Endometrial microvascular endothelial cells (primary cell): Measurements from ENCODE around the gene STK11IP. TPM values are rescaled to one million over a fixed set of nuclear protein-coding genes. Genes with fewer than 3 reads are reported as not detected.

Experiments
- in situ Hi-C: cut with HindIII; loops from 2 replicates; pipeline ENCODE4 v1.10.0; 2017; ENCODE audit warnings: low sequenced_read_pairs, low pct_unique_long_range_greater_than_20kb; ENCODE audit errors: inconsistent ontology term
- total RNA-seq: library from RNA; depleted of rRNA; stranded (reverse); fragments of >200 nt; gene quantifications from one replicate; pipeline ENCODE4 v1.2.3, GENCODE V29; 2015; ENCODE audit errors: inconsistent ontology term

Gene STK11IP
- total RNA-seq, 1 donor from 2014 or later = 15.3 TPM

GRCh38 chr2:219562049-219563020 lies 35.3 kb upstream of the STK11IP start:
- in situ Hi-C loops = no loop called here

GRCh38 chr2:219563271-219563928 lies 34.3 kb upstream of the STK11IP start:
- in situ Hi-C loops = no loop called here

DNA sequence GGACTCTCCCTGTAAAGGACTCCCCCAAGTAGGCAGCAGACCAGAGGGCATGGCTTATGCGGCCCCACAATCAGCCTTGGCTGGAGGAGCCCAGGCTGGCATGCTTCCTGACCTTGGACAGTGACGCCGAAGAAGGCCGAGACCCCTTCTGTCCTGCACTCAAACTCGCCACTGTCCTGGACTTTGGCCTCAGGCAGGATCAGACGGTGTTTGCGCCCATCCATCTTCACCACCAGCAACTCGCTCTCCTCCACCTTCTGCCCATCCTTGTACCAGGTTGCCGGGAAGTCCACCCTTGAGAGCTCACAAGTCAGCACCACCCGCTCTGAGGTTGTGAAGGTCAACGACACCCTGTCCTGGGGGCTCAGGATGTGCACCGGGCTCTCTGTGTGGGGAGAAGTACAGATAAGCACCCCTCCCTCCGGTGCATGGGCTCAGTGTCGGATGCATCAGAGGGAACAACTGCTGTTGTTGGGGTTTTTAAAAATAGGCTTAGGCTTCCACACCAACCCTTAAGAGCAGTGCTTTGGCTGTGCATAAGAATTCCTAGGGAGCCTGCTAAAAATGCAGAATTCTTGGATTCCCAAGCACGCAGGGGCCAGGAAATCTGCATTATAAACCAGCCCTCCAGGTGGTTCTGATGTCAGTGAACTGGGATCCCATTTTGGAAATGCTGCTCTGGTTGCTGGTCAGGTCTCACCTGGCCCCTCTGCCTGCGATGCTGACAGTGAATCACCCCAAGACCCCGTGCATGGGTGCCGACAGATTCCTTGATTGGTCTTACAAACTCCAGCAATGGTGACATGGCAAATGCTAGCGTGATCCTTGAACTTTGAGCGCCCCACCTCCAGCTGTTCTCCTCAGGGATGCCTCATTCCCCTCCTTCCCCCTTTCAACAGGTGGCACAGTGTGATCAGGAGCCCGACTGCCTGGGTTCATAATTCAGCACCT lies 32.3 kb upstream of the STK11IP start:
- in situ Hi-C loops = no loop called here

- in situ Hi-C loops = no loop called here
These were observed 31.0 kb upstream of the STK11IP start for GRCh38 chr2:219566640-219567039.

DNA sequence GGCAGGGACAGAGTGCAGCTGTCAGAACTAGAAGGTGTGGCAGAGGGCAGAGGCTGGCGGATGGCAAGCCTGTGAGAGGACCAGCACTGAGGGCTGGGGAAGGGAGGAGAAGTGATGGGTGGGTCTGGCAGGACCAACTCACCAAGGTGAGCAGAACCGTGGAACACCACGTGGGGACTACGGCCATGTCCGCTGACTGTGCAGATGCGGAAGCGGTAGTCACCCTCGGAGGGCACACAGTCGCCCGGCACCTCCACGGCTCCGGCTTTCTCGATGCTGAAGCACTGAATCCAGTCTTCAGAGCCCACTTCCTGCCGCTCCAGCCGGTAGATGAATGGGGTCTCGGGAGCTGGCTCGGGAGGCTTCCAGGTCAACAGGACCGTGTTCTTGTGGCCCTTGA lies 30.5 kb upstream of the STK11IP start:
- in situ Hi-C loops = no loop called here

DNA sequence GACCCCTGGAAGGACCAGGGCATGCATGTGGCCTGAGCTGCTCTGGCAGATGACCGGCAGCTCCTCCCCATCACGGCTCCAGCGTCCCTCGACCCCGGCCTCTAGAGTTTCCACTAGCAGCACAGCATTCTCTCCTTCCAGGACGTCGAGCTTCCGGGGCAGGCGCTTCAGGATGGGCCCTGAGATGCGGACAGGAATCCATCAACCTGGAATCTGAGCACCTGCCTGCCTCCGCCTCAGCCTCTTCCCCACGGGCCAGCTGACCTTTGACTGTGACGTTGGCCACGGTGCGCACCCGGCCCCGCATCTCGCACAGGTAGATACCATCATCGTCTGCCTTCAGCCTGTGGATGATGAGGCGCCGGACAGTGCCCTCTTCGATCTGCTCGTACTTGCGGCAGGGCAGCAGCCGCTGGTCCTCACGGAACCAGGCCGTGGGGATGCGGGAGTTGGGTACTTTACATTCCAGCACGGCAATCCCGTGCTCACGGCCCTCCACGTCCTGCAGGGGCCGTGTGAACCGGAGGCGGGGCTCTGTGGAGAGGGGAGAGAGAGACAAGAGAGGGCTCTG lies 29.8 kb upstream of the STK11IP start:
- in situ Hi-C loops = no loop called here

- in situ Hi-C loops = no loop called here
These were observed 28.6 kb upstream of the STK11IP start for GRCh38 chr2:219569041-219569440.

DNA sequence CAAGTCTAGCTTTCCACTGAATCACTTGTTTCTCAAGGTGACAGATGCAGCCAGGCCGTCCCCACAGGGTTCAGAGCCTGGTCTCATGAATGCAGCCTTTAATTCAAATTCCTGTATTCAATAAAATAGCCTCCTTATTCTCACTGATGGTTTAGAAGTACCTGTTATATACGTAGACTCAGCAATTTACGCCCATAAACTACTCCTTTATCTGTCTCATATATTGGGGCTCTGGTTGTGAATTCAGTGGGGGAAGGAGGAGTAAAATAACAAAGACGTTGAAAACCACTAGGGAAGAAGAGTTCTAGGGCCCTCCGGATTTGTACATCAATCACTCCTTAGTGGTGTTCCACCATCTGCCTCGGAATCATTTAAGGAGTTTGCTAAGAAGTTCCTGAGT lies 28.0 kb upstream of the STK11IP start:
- in situ Hi-C loops = no loop called here

DNA sequence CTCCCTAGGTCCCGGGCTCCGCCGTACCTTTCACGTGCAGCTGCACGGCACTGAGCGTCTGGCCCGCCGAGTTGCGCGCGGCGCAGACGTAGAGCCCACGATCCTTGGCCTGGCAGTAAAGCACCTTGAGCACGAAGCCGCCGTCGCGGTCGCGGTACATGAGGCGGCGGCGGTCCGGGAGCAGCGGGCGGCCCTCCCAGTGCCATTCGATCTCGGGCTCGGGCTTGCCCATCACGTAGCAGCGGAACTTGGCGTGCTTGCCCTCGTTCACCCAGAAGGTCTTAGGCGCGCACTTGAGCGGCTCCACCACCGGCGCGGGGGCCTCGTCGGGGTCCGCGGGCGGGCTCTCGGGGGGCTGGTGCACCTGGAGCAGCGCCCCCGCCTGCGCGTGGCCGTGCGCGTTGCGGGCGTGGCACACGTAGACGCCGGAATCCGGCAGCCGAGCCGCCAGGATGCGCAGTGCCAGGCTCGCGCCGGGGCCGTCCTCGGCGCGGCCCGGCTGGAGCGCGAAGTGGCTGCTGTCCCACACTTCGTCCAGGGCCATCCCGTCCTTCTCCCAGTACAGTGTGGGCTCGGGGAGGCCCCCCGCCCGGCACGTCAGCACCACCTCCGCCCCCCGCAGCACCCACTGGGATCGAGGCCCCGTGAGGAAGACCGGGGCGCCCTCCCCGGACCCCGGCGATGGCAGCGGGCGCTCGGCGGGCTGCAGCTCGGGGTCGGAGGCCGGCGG lies 27.3 kb upstream of the STK11IP start:
- in situ Hi-C loops = no loop called here

GRCh38 chr2:219570924-219571310 lies 26.7 kb upstream of the STK11IP start:
- in situ Hi-C loops = no loop called here

DNA sequence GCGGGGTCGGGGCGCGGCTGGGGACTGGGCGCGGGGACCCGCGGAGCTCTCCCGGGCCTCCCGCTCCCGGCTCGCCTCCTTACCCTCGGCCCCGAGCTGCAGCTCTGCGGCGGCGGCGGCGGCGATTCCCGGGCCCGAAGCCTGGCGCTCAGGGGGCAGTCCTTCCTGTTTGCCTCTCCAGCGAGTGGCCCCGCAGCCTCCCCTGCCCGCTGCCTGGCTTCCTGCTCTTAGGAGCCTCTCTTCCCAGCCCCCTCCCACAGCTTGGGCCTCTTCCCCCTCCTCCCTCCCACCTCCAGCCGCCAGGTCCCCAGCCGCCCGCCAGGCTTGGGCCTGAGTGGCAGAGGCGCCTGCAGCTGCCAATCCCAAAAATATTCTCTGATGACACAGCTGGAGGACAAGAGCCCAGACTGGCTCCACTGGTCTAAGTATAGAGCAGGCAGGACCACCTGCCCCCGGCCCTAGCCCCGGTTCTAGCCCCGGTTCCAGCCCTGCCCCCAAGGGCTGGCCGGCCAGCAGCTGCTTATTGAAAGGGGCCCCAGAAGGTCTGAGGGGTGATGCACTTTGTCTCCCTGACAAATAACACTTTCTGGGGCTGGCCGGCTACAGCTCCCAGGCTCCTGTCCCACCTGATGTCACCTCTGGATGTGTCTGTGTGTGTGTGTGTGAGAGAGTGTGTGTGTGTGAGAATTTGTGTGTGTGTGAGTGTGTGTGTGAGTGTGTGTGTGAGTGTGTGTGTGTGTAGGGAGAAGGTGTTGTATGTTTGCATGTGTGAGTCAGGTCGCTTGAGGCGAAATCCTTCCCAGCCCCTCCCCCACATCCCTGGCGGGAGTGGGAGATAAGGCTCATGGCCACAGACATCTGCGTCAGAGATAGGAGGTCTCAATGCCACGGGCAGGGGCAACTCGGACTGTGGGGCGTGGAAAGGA lies 26.1 kb upstream of the STK11IP start, which contains the start of gene OBSL1:
TSS of gene OBSL1 (minus strand) at position 229 of the 926 bp plus-strand sequence. CDS start 307 bp downstream, outside the sequence.
- in situ Hi-C loops = no loop called here

DNA sequence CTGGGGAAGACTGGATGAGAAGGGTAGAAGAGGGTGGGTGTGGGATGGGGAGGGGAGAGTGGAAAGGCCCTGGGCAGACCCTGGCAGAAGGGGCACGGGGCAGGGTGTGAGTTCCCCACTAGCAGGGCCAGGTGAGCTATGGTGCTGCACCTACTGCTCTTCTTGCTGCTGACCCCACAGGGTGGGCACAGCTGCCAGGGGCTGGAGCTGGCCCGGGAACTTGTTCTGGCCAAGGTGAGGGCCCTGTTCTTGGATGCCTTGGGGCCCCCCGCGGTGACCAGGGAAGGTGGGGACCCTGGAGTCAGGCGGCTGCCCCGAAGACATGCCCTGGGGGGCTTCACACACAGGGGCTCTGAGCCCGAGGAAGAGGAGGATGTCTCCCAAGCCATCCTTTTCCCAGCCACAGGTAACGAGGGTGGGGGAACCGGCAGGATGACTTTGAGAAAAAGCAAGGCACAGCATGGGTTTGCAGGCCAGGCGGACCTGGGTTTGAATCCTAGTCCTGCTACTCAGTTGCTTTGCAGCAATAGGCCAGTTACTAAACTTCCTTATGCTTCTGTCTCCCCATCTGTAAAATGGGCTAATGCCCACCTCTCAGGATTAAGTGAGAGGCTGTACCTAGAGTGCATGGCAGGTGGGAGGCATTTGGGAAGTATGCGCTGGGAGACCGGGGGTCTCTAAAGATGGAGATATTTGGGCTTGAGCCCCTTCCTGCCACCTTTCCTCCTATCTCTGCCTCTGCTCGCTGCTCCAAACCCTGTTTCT lies 25.2 kb upstream of the STK11IP start, which contains the start of gene INHA:
TSS of gene INHA (plus strand) at position 74 of the 765 bp plus-strand sequence. CDS start at position 139, 65 bp downstream.
- in situ Hi-C loops = no loop called here

GRCh38 chr2:219573166-219573565 lies 24.5 kb upstream of the STK11IP start:
- in situ Hi-C loops = no loop called here

DNA sequence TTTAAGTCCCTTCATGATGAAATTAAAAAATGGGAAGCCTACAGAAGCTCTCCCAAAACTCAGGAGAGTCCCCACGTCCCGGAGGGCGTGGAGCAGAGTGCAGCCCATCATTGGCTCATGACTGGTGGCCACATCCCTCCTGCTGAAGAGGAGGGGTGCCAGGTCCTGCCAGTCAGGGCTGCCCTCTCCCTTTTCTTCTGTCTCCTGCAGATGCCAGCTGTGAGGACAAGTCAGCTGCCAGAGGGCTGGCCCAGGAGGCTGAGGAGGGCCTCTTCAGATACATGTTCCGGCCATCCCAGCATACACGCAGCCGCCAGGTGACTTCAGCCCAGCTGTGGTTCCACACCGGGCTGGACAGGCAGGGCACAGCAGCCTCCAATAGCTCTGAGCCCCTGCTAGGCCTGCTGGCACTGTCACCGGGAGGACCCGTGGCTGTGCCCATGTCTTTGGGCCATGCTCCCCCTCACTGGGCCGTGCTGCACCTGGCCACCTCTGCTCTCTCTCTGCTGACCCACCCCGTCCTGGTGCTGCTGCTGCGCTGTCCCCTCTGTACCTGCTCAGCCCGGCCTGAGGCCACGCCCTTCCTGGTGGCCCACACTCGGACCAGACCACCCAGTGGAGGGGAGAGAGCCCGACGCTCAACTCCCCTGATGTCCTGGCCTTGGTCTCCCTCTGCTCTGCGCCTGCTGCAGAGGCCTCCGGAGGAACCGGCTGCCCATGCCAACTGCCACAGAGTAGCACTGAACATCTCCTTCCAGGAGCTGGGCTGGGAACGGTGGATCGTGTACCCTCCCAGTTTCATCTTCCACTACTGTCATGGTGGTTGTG lies 23.0 kb upstream of the STK11IP start:
- in situ Hi-C loops = no loop called here
